IPS-NIHi7 (cell line): ENCODE measurements around the gene ATP1A4.
A peak's percentile ranks its signal among the peaks of the same experiment; 100 is the strongest.

ENCODE experiments used
- DNase-seq: peaks from one replicate; pipeline ENCODE4 v3.0.0; 2012; ENCODE audit warnings: mixed read lengths; ENCODE audit errors: extremely low spot score

ATP1A4 gene

DNA sequence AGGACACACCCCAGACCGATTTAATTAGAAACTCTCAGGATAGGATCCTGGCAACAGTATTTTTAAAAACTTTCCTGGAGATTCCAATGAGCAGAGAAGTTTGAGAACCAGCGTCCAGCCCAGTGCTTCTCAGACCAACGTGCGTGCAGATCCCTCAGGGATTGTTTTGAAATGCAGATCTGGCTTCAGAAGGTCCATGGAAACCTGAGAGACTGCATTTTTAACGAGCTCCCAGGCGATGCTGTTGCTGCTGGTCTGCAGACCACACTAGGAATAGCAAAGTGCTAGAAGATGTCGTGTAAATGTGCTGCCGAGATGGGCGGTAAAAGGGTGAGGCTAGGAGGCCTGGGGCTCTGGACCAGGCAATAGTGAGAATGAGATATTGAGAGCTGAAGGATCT, 20.6 kb downstream of the ATP1A4 start:
- no peak for DNase-seq

DNA sequence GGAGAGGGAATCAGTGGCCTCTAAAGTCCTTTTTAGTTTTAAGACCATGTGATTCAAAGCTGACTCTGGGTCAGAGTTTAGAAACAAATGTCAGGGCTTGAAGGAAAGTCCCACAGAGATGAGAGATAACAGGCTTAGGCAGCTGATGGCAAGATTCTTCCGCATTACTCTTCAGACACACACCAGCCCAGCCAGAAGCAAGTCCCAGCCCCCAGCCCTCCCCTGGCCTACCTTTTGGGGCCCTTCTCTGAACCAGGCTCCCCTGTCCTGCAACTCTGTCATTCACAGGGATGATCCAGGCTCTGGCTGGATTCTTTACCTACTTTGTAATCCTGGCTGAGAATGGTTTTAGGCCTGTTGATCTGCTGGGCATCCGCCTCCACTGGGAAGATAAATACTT, 25.8 kb downstream of the ATP1A4 start:
- DNase-seq, result no peak

DNA sequence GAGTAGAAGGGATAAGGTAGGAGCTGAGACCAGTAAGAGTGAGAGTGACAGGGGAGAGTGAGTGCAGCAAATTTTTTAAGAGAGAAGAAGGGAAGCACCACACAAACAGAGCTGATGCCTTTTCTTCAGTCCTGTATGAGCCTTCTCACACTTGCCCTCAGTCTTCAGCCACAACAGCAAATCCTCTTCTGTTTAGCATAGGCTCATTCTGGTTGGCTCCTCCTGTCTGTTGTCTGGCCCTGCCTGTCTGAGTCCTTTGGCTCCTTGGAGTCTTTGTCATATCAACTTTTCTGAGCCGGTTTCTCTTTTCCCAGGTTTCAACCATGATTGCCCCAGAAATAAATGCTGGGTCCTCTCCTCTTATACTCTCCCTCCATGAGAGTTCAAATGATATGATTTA, 26.3 kb downstream of the ATP1A4 start:
- DNase-seq, result no peak

DNA sequence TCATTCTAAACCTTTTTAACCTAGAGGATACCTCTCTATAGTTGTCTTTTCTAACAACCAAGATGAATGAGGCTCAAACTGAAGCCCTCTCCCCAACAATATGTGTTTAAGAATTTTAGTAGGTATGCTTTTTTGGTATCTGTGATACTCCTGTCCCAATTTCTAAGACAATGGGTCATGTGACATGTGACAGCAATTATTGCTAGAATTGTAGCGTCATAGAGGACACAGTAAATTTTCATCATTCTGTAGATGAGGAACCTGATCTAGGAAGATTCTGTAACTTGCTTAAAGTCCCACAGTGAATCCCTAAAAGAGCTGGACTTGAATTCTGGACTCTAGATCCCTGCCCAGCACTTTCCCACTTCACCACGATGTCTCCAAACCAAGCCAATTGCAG, 27.3 kb downstream of the ATP1A4 start:
- DNase-seq, result no peak

DNA sequence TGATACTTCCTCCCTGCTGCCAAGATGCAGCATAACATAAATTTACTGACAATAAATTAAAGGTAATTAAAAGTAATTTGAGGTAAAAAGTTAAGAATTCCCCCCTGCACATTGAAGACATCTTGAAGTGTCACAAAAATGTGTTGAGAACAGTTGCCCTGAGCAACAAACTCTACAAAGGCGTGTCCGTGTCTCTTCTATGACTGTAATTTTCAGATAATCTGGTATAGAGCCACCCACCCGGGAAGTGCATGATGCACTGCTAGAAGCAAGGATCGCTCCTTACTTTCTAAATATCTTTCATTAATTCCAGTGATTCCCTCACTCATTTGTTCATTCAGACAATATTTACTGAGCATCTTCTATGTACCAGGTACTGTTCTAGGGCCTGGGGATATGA, 27.9 kb downstream of the ATP1A4 start:
- DNase-seq, result no peak

DNA sequence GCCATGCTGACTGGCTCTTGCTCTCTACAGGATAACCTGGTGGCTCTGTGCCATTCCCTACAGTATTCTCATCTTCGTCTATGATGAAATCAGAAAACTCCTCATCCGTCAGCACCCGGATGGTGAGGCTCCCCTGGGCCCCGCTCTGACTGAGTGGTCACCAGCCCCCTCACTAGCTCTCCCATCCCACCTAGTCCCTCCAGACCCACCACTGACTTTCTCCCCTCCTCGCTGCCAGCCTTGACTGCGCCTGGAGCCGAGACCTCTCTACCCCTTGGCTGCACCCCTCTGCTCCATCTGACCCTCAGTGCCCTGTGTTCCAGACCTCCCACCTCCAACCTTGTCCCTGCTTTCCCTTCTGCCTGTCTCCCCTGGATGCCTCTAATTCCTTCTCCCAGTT, 34.8 kb downstream of the ATP1A4 start:
- DNase-seq, result no peak

DNA sequence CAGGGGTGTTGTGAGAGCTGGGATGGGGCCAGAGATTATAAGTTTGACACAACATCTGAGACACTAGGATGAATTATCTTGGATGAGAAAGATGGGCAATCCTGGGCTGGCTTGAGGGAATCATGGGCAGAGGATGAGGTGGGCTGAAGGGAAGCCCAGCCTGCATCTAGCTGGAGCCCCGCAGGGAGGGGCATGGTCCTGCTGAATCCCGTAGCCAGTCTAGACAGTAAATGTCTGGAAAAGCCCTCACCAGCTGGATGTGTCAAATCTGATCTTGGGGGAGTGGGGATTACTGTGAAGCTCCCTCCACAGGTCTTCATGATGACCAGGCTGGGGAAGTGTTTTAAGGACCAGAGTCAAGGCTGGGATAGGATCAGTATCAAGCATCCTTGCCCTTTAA, 35.3 kb downstream of the ATP1A4 start:
- no peak for DNase-seq

DNA sequence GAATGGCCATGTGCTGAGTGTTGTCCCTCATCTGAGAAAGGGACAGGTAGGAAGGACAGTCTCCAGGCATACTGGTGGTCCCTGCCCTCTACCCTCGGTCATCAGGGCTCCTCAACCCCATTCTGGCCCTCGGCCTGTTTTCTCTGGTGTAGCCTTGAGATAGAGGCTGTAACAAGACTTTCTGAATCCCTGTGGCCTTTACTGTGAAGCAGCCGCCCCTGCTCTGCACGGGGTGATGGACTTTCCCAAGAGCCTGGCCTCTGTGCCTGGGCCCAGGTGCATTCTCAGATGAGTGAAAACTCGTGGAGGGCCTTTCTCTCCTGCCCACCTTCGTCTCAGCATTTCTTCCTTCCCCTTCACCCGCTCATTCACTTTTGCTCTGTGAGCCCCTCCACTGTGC, 36.0 kb downstream of the ATP1A4 start:
- DNase-seq, result no peak

DNA sequence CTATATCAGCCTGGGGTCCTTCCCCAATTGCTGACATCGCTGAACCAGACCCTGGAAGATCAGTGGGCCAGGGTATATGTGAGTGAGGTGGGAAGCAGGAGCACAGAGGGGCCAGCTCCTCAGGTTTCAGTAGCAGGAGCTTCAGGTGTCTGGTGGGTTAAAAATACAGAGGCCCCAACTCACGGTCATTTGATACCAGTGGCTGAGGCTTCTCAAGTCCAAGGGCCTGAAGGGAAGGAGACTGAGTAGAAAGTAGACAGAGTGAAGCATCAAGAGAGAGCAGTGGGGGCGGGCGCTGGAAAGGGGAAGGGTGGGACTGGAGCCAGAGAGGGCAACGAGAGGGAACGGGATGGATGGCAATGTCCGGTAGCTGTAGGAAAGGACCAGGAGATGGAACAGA, 36.9 kb downstream of the ATP1A4 start:
- DNase-seq, result no peak

DNA sequence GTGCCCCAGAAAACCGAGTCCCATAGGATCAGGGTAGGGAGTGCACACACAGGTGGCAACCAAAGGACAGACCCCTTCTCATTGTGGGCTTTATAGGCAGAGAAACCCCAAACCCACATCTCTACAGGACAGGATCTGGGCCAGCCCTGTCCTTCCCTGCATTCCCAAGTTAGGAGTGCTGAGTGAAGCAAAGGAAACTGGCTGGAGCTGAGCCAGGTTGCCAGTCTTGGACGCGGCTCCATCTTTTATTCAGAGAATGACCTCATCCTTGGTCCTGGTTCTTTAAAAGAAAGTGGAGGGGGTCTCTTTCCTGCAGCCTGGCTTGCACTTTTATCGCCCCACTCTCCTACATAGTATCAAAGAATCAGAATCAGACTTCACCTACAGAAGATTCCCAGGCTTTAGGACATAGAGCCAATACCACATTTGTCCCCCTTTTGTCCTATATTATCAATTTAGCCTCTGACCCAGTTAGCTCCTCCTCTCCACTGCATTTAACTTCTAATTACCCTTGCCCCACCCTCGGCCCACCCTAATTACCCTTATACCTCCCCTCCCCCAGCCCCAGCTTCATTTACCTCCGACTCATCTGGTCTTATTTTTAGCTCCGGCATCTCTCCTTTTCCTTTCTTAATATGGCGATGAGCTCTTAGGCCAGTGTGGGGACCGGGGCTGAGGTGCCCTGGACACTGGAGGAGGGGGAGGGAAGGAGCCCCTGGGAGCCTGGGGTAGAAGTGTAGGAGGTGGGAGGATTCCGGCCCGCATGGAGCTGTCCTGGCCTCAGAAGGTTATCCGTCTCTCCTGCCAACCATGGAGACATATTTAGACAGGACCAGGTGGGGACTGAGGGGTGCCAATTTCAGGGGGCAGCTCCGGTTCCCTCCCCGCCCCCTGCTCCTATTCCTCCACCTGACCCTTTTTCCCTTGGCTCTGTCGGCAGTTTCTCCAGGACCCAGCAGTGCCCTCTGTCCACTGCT, 38.5 kb downstream of the ATP1A4 start, which contains the start of gene CASQ1:
CASQ1 (plus strand) TSS at position 927 of the 977 bp plus-strand sequence. CDS start 177 bp downstream, outside the sequence.
- DNase-seq, result no peak

DNA sequence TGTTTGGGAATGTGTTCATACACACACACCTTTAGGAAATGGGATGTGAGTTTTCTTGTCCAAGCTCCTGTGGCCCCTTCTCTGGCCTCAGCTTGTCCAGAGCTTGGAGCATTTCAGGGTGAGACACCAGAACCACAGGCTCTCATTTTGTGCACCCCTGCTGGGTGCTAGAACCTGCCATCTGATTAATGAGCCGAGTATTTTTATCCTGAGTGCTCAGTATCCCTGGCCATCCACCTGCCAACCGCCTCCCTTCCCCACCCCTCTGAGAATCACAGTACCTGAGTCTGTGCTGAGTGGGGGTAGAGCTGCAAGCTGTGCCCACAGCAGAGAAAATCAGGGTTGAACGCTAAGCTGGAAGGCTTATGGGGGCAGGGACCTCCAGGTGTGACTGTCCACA, 40.4 kb downstream of the ATP1A4 start:
- no peak for DNase-seq

DNA sequence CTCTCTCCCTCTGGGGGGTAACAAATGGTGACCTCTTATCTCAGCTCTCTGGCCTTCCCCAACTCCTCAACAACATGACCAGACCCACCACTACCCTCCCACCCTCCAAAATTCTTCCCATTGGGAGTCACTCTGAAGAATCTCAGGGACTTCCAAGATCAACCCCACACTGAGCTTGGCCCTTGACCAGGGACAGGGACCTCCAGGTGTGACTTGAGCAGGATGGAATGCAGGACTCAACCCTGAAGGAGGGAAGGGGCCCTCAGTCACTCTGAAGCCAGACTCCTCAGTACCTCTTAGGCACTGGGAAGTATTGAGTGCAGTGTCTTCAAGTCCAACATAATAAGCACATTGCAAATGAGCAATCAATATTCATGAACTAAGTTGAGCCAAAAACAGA, 40.8 kb downstream of the ATP1A4 start:
- no peak for DNase-seq

DNA sequence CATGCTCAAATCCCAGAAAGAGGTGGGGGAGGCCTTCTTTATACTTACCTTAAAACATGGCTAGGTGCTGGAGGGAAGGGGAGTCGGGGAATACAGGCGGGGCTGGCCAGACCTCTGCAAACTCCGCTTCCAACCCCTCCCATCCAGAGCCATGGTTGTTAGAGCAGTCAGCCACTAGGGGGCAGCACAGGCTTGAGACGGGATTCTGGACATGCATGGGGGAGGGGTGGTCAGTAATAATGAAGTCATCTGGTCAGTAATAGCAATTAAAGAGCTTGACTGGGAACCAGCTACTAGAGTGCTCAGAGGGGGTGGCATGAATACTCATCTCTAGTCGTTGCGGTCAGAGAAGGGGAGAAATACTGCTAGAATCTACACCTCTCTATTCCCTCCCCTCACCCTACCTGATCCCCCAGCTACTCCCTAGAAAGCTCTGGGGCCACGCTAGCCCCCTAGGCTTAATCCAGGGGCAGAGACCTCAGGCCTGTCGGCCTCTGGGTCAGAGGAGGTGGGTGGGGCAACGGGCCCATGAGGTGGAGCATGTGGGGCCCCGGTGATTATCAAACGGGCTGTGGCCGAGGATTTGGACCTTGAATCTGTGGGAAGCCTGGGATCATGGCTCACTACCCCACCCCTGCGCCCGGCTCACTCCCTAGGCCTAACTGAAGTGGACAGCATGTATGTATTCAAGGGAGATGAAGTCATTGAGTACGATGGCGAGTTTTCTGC, 41.9 kb downstream of the ATP1A4 start:
- peak; percentile 88 for DNase-seq

DNA sequence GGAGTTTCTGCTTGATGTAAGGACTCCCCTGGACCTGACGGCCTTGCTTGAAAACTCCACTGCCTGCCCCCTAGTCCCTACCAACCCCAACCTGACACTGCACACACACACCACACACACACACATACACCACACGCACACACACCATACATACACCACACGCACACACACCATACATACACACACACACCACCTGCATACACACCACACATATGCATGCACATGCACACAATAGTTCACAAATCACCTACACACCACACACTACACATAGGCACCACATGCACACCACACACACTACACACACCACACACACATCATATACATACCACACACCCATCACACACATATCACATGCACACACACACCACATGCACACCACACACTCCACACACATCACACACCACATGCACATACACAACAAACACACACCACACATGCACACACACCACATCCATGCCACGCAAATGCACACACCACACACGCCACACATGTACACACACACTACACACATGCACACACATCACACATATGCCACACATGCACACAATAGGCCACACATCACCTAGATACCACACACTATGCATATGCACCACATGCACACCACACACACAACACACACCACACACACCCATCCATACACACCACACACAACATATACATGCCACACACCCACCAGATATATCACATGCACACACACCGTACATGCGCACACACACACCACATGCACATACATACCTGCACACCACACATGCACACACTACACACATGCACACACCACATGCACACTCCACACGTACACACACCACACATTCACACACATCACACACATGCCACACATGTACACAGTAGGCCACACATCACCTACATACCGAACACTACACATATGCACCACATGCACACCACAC, 42.7 kb downstream of the ATP1A4 start:
- DNase-seq, result no peak

DNA sequence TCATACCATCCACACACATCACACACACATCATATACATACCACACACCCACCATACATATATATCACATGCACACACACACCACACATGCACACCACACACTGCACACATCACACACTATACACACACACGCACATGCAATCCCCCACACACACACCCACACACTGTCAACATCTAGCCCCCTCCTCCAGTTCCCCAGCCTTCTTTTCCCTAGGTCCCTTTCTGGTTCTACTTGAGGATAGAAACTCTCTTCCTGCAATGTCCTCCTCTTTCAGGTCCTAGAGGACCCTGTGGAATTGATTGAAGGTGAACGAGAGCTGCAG, 43.3 kb downstream of the ATP1A4 start:
- no peak for DNase-seq

DNA sequence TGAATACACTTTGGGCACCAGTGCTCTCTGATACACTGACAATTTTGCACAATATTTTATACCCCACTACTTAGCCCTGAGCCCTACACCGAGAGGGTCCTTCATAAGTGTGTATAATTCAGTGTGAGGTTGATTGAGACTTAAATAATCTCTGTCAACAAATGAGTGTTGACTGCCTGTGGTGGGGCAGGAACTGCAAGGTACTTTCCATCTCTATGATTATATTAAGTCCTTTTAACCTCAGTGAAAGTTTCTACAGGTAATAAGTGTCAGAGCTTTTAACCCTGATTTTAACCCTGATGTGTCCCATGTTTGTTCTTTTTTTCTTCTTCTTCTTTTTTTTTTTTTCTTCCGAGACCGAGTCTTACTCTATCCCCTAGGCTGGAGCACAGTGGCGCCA, 44.7 kb downstream of the ATP1A4 start:
- no peak for DNase-seq

DNA sequence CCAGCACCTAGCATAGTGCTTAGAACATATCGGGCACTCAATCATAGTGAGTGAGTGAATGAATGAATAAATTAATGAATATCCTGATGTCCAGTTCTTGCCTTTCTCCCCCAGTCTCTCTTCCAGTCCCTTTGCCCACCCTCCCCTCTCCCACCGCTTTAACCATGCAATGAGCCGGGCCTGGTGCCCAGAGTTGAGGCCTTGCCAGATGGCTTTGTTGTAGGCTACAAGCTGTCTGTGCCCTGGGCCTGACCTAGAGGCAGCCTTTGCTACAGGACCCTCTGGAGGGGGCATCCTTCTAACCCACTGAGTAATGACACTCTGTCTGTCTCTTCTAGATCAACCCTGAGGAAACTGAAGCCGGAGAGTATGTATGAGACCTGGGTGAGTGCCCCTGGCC, 45.8 kb downstream of the ATP1A4 start:
- DNase-seq, result no peak

DNA sequence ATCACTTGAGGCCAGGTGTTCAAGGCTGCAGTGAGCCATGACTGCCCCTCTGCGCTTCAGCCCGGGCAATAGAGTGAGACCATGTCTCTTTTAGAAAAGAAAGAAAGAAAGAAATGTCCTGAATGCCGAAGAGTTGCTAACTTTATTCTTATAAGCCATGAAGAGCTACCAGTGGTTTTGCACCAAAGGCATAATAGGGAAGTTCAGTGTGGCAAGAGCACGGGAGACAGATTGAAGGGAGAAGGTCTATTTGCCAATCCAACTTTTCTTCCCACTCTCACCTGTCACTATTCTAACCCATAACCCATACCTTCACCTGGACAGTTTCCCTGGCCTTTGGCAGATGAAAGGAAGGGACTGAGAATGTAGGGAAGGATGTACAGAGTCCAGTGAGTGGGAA, 49.4 kb downstream of the ATP1A4 start:
- DNase-seq, result no peak

DNA sequence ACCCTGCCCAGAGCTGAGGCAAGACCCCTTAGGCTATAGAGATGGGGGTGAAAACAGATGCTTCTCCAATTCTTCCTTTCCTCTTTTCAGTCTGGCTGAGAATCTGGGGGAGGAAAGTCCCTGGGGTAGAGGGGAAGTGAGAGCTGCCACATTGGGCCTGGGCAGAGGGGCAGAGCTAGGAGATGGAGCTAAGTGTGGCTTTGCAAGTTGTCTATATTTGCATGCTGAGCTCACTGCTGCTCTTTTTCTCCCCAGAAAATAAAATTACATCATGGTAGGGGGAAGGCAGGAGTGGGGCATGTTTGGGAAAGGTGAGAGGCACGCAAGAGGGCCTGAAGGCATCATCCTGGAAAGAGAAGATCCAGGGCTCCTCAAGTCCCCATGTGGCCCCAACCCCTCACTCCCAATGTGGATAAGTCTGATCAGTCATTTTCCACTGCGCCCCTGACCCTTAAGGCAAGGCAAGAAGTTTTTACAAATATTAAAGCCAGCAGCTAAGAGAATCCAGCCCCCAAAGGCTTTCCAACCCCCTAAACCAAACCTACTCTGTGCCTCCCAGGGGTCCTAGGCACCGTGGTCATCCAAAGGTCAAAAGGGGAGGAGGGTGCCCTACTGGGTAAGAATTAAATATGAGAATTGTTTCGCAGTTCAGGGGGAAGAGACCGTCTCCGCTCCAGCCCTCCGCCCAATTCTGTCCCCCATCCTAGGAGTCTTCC, 53.3 kb downstream of the ATP1A4 start:
- DNase-seq, result no peak

DNA sequence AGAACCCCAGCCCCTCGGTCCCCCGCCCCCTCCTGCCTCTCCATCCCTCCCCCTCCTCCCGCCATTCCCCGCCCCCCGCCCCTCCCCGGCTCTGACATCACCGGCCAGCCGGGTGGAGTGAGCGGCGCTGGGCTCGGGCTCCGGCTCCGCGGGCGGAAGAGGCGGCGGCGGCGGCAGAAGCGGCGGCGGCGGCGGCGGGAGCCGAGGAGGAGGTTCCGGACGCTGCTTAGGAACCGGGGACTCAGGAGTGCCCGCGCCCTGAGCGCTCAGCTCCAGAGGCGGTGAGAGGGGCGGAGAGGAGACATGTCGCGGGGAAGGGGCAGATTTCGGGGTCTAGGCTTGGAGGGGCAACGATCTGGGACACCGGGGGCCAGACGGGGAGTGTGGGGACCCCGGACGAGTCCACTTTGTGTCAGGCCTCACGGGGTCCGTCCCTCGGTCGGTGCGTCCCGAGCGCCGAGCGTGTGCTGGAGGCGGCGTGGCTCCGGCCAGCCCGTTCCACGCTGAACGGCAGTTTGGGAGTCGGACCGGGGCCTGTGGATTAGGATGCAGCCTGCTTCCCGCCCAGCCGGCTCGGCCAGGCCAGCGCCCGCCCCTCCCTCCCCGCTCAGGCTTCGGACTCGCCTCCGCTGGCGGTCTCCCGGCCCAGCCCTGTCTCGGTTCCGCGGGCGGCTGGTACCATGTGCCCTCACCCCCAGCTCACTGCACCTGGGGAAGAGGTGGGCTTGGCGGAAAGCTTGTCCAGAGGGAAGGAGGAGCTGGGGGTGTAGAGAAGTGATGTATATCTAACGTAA, 54.0 kb downstream of the ATP1A4 start, which contains the start of gene PEA15:
PEA15 (plus strand) TSS at position 143 of the 794 bp plus-strand sequence. CDS start 6,161 bp downstream, outside the sequence.
- DNase-seq, result peak; percentile 96
